Nephron (organoid): ENCODE measurements around the gene GCHFR.

ENCODE experiments used
- H3K27ac Mint-ChIP-seq, 3 experiments: 2 replicates each; pipeline ENCODE4 v1.8.0; 2020; ENCODE audit warnings: mixed read lengths in 3 of 3, mild to moderate bottlenecking in 2 of 3, moderate library complexity in 1 of 3
- H3K27me3 Mint-ChIP-seq: 2 replicates; pipeline ENCODE4 v1.8.0; 2021; ENCODE audit warnings: low read depth, mild to moderate bottlenecking, moderate library complexity, mixed read lengths
- H3K36me3 Mint-ChIP-seq: 2 replicates; pipeline ENCODE4 v1.8.0; 2020; ENCODE audit warnings: low read depth, mixed read lengths
- H3K4me1 Mint-ChIP-seq: 2 replicates; pipeline ENCODE4 v1.8.0; 2020; ENCODE audit warnings: mixed read lengths
- H3K4me3 Mint-ChIP-seq, 3 experiments: 2 replicates each; pipeline ENCODE4 v1.8.0; 2020; ENCODE audit warnings: mild to moderate bottlenecking in 3 of 3, mixed read lengths in 3 of 3, moderate library complexity in 2 of 3
- H3K9me3 Mint-ChIP-seq: 2 replicates; pipeline ENCODE4 v1.8.0; 2020; ENCODE audit warnings: mixed read lengths
- TF ChIP-seq, protein P1 (sequence below), 3 experiments: fragments of 200-600 bp; sonication (generic); IDR thresholded peaks; one replicate each; pipeline ENCODE4 v1.5.0; 2021; ENCODE audit warnings: antibody characterized with exemption in 3 of 3; ENCODE audit not compliant: unreplicated experiment in 3 of 3

The GCHFR gene

DNA sequence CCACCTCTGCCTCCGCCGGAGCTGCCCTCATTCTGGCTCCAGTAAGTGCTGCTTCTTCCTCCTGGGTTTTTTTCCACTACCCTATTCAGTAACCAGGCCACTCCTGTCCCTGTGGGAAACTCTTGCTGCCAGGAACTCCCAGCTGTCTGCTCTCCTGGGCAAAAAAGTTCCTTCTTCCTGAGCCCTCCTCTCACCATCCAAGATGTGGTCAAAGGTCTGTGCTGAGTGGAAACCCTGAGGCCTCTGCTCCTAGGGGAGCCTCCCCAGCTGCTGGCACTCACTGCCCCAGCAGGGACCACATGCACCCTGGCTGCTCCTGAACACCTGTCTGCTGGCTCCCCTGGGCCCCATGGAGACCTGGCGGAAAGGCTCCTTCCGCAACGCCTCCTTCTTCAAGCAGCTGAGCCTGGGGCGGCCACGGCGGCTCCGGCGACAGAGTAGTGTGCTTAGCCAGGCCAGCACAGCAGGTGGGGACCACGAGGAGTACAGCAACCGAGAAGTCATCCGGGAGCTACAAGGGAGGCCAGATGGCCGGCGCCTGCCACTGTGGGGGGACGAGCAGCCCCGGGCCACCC is 6.4 kb downstream of the GCHFR start:
- H3K9me3 Mint-ChIP-seq: no peaks in the 10 kb centered on the region
- peaks cover 9% of the 10 kb centered on the region for H3K36me3 Mint-ChIP-seq
- H3K4me1 Mint-ChIP-seq: peaks cover 17% of the 10 kb centered on the region
- no peaks in the 10 kb centered on the region for H3K27me3 Mint-ChIP-seq
- H3K27ac Mint-ChIP-seq: peak overlapping the region; percentile 94 to 95 (median 94)
- H3K4me3 Mint-ChIP-seq: peak overlapping the region in 1 of 3 experiments; percentile 53
- TF ChIP-seq, protein P1, sequence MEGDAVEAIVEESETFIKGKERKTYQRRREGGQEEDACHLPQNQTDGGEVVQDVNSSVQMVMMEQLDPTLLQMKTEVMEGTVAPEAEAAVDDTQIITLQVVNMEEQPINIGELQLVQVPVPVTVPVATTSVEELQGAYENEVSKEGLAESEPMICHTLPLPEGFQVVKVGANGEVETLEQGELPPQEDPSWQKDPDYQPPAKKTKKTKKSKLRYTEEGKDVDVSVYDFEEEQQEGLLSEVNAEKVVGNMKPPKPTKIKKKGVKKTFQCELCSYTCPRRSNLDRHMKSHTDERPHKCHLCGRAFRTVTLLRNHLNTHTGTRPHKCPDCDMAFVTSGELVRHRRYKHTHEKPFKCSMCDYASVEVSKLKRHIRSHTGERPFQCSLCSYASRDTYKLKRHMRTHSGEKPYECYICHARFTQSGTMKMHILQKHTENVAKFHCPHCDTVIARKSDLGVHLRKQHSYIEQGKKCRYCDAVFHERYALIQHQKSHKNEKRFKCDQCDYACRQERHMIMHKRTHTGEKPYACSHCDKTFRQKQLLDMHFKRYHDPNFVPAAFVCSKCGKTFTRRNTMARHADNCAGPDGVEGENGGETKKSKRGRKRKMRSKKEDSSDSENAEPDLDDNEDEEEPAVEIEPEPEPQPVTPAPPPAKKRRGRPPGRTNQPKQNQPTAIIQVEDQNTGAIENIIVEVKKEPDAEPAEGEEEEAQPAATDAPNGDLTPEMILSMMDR (IDR thresholded peaks at IDR 0.05; ENCODE audit: unreplicated experiment in 3 of 3): no peak

DNA sequence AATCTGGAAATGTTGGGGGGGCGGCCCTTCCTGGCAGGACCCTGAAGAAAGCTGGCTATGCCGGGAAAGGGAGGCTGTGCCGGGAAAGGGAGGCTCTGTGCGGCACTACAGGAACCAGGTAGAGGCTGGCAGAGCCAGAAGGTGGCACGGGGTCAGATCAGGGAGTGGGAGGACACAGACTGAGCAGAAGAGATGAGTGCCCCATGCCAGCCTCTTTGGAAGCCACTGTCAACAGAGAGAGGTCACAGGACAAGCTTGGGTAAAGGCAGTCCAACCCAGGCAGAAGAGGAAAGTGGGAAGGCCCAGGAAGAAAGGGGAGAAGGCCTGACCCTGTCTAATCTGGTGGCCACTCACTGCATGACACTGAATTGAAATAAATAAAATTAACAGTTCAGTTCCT is 7.4 kb downstream of the GCHFR start:
- H3K27ac Mint-ChIP-seq: peak overlapping the region in 1 of 3 experiments; percentile 52
- no peaks in the 10 kb centered on the region for H3K9me3 Mint-ChIP-seq
- no peak overlapping the region for H3K4me3 Mint-ChIP-seq
- peaks cover 12% of the 10 kb centered on the region for H3K4me1 Mint-ChIP-seq
- H3K27me3 Mint-ChIP-seq: no peaks in the 10 kb centered on the region
- TF ChIP-seq, protein P1 (IDR thresholded peaks at IDR 0.05; ENCODE audit: unreplicated experiment in 3 of 3): no peak
- peaks cover 11% of the 10 kb centered on the region for H3K36me3 Mint-ChIP-seq

DNA sequence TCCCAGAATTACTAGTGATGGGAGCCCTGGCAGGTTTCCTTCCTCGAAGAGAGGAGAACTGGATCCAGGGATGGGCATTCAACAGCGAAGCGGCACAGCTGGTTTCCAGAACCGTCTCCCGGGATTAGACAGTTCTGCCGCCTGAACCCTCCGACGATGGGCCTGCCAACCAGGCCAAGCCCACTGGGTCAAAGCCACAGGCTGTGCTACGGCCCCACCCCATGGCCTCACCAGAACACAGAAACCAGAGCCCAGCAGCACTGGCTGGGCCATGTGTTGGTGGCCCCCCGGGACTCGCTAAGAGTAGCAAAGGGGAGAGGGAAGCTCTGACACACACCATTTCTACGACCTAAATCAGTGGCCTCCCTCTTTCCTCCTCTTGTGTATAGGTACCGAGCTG is 8.1 kb downstream of the GCHFR start:
- Mint-ChIP-seq H3K27me3 (no peaks in the 10 kb centered on the region), H3K27ac (no peak overlapping the region), H3K4me3 (no peak overlapping the region), H3K9me3 (no peaks in the 10 kb centered on the region), H3K36me3 (peaks cover 18% of the 10 kb centered on the region), H3K4me1 (peaks cover 12% of the 10 kb centered on the region)
- TF ChIP-seq, protein P1 (IDR thresholded peaks at IDR 0.05; ENCODE audit: unreplicated experiment in 3 of 3): no peak

DNA sequence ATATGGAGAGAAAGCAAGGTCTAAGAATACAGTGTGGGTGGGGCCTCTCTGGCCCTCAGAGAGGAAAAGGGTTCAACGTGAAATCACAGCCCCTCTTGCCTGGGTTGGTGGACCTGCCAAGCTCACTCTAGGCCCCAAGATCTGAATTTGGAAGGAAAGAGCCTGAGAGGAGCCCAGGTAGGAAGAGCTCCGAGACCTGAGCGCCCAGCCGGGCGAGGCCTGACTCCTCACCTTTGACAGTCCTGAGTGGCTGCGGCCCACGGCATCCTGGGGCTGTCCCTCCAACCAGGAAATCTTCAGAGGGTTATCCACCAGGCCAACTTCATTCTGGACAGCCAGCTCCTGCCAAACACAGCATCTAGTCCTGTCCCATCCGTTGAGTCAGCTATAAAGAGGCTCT is 9.6 kb downstream of the GCHFR start:
- Mint-ChIP-seq H3K9me3 (no peaks in the 10 kb centered on the region), H3K4me1 (peaks cover 12% of the 10 kb centered on the region), H3K4me3 (no peak overlapping the region), H3K27ac (no peak overlapping the region), H3K27me3 (no peaks in the 10 kb centered on the region), H3K36me3 (peaks cover 25% of the 10 kb centered on the region)
- TF ChIP-seq, protein P1 (IDR thresholded peaks at IDR 0.05; ENCODE audit: unreplicated experiment in 3 of 3): no peak

DNA sequence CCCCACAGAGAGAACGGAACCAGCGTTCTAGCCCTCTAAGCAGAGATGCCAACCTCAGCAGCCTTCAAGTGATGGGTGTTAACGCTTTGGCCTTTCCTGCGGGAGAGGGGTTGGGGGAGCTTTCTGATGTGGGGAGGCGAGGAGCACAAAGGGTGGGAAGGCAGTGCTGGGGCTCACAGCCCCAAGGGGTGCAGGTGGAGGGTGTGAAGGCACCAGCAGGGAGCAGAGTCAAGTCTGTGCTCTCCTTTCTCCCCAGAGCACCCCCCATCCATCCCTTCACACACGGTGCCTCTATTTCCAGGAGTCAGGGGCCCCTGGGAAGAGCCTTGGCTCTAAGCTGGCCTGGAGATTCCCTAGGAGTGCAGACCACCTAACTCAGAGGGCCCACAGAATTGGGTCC is 10.0 kb downstream of the GCHFR start:
- Mint-ChIP-seq H3K9me3 (no peaks in the 10 kb centered on the region), H3K4me3 (no peak overlapping the region), H3K27ac (no peak overlapping the region), H3K36me3 (peaks cover 25% of the 10 kb centered on the region), H3K4me1 (peaks cover 12% of the 10 kb centered on the region), H3K27me3 (no peaks in the 10 kb centered on the region)
- TF ChIP-seq, protein P1 (IDR thresholded peaks at IDR 0.05; ENCODE audit: unreplicated experiment in 3 of 3): no peak

DNA sequence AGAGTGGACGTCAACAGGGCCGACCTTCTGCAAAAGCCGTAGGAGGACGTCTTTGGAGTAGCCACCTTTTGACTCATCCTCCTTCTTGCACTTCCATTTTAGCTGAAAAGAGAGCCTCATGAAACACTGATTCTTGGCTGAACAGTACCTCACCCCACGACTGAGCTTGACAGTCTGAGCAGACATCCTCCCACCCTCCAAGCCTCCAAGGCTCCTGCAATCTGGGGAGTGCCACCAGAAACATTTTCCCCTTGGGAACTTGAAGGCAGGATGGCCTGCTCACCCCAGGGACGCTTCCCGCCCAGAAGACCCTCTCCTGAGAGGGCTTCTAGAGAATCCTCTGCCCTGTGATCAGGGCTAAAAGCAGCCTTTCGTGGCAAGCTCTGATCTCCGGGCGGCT is 11.1 kb downstream of the GCHFR start:
- H3K27ac Mint-ChIP-seq: no peak overlapping the region
- TF ChIP-seq, protein P1 (IDR thresholded peaks at IDR 0.05; ENCODE audit: unreplicated experiment in 3 of 3): no peak
- H3K36me3 Mint-ChIP-seq: peaks cover 32% of the 10 kb centered on the region
- H3K4me3 Mint-ChIP-seq: no peak overlapping the region
- no peaks in the 10 kb centered on the region for H3K9me3 Mint-ChIP-seq
- no peaks in the 10 kb centered on the region for H3K27me3 Mint-ChIP-seq
- peaks cover 4% of the 10 kb centered on the region for H3K4me1 Mint-ChIP-seq
